ENCODE data around the gene CPT1B.
A peak's percentile ranks its signal among the peaks of the same experiment; 100 is the strongest.

Gene CPT1B

GRCh38 chr22:50587407-50587806, 9.2 kb upstream of the CPT1B start:
- H3K4me3 ChIP-seq (ENCODE audit: low read depth, low read length), result no peak overlapping the region

DNA sequence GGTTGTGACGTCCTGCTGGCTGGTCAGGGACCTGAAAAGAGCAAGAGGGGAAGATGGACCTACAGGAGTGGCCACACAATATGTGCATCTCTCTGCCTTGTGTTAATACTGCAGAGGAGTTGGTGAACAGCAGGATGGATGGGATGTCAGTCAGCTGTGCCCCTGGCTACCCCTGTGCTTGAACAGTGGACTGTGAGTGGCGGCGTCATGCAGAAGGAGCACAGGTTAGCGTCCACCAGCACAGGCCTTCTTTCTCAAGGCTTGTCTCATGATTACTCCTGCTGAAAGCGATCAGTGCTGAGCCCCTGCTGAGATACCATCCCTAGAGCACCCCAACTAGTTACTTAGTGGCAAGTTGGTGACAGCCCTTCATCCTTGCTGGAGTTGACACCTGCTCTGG, 8.2 kb upstream of the CPT1B start:
- H3K4me3 ChIP-seq (ENCODE audit: low read depth, low read length), result no peak overlapping the region

- H3K4me3 ChIP-seq (ENCODE audit: low read depth, low read length), result no peak overlapping the region
These were observed 7.6 kb upstream of the CPT1B start for GRCh38 chr22:50585781-50586180.

- H3K4me3 ChIP-seq (ENCODE audit: low read depth, low read length), result no peak overlapping the region
These were observed 7.0 kb upstream of the CPT1B start for GRCh38 chr22:50585238-50585637.

GRCh38 chr22:50584106-50585096, 6.2 kb upstream of the CPT1B start:
- no peak overlapping the region for H3K4me3 ChIP-seq (ENCODE audit: low read depth, low read length)

- peak overlapping the region; percentile 47 for H3K4me3 ChIP-seq (ENCODE audit: low read depth, low read length)
These were observed 5.2 kb upstream of the CPT1B start for GRCh38 chr22:50583294-50583861.

GRCh38 chr22:50582493-50583293, 4.5 kb upstream of the CPT1B start, which contains the start of gene CHKB:
CHKB (minus strand) TSS chr22:50582849; CDS start chr22:50582781, 68 bp downstream.
- H3K4me3 ChIP-seq (ENCODE audit: low read depth, low read length), result peak within 1 kb of the TSS; percentile 81

DNA sequence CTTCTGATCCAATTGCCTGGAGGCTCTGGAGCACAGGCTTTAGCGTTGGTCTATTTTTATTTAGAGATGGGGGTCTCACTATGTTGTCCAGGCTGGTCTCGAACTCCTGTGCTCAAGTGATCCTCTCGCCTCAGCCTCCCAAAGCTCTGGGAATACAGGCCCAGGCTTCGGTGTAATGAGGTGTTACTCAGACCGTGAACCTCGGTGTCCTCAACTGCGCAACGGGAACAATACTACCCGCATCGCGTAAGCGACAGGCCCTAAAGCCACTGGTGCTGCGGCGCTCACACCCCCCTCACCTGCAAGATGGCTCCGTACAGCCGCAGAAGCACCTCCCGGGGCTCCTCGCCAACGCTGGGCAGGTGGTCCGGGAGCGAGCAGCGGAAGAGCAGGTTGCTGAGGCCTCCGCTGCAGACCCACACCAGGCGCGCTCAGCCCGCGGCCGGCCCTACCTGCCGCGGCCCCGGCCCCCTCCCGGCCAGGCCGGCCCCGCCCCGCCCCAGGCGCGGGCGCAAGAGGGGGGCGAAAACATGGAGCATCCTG, 3.8 kb upstream of the CPT1B start:
- peak overlapping the region; percentile 81 for H3K4me3 ChIP-seq (ENCODE audit: low read depth, low read length)

DNA sequence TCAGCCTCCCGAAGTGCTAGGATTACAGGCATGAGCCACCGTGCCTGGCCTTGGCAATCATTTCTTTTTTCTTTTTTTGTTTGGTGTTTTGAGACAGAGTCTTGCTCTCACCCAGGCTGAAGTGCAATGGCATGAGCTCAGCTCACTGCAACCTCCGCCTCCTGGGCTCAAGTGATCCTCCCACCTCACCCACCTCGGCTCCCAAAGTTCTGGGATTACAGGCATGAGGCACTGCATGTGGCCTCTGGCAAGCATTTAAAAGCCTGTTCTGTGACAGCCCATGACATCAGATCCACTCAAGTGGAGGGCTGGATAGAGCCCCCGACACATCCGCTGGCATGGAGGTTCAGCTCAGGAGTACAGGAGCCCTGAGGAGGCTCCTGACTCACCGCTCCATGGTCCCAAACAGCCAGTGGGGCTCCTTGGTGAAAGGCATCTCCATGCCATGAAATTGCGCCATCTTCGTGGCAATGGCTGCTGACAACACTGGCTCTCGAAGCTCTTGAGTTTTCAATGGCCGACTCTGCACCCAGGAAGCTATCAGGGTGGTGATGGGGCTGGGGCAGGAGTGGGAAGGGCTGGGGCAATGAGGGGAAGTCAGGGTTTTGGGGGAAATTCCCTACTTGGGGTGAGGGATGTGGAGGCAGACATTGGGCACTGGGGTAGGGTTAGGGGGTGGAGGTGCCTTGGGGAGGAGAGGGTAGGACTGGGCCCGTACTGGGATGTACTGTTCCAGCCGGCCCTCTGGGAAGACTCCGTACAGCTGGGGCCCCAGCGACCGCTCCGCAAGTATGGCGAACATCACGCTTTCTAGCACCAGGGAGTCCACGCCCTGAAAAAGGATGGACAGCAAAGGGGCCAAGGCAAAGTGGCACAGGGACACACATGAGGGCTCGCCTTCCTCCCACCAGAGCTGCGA, 3.1 kb upstream of the CPT1B start:
- H3K4me3 ChIP-seq (ENCODE audit: low read depth, low read length), result peak overlapping the region; percentile 81

DNA sequence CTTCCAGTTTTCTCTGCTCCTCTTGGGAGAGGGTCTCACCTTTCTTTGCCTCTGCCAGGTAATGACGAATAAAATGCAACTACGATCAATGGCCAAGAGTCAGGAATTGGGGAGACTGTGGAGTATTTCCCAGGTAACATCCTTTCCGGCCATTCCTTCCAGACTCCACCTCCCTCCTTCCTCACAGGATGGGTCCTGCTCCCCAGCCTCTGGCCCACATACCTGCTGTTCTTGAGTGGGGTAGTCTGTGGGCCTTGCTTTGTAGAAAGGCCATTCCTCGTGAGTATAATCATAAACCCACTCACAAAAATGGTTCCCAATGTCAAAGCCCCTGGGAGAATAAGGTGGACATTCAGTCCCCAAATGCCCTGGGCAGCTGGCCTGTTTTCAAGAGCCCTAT, 1.5 kb upstream of the CPT1B start:
- H3K4me3 ChIP-seq (ENCODE audit: low read depth, low read length), result no peak overlapping the region

GRCh38 chr22:50578776-50579310, 616 bp upstream of the CPT1B start:
- no peak overlapping the region for H3K4me3 ChIP-seq (ENCODE audit: low read depth, low read length)

GRCh38 chr22:50577697-50577986, 585 bp downstream of the CPT1B start:
- no peak overlapping the region for H3K4me3 ChIP-seq (ENCODE audit: low read depth, low read length)

GRCh38 chr22:50576806-50577696, 1.2 kb downstream of the CPT1B start:
- no peak overlapping the region for H3K4me3 ChIP-seq (ENCODE audit: low read depth, low read length)

GRCh38 chr22:50576070-50576469, 2.2 kb downstream of the CPT1B start:
- H3K4me3 ChIP-seq (ENCODE audit: low read depth, low read length), result no peak overlapping the region

GRCh38 chr22:50575426-50575941, 2.7 kb downstream of the CPT1B start:
- no peak overlapping the region for H3K4me3 ChIP-seq (ENCODE audit: low read depth, low read length)

GRCh38 chr22:50574383-50574755, 3.9 kb downstream of the CPT1B start:
- H3K4me3 ChIP-seq (ENCODE audit: low read depth, low read length), result no peak overlapping the region

- no peak overlapping the region for H3K4me3 ChIP-seq (ENCODE audit: low read depth, low read length)
These were observed 4.5 kb downstream of the CPT1B start for GRCh38 chr22:50573491-50574382.

DNA sequence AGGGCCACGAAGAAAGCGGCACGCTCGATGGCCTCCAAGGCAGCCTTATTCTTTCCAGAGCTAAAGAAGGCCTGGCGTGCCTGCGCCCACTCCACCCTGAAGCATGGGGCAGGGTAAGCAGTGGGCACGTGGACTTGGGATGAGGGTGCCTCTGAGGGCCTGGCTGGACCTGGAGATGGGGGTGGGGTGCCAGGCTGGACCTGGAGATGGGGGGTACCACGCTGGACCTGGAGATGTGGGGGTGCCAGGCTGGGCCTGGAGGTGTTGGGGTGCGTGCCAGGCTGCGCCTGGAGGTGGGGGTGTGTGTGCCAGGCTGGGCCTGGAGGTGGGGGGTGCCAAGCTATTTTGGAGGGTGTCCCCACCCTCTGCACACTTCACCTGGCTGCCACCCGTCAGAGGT, 5.3 kb downstream of the CPT1B start:
- H3K4me3 ChIP-seq (ENCODE audit: low read depth, low read length), result no peak overlapping the region
